Activated CD4-positive, CD25-positive, alpha-beta regulatory T cell treated with anti-CD3 and anti-CD28 coated beads, Interleukin-2, amount 50 U/mL, for 16 hours (primary cell): ENCODE measurements around the gene SDC1.
"Not testable (repeated sequence)": the region's sequence is repeated elsewhere in the genome, so short reads cannot be mapped to it uniquely, and the experiment has no call there.

Experiments
- DNase-seq: peaks from one replicate; pipeline ENCODE4 v3.0.0-alpha.2; 2020; ENCODE audit warnings: low read depth, low spot score

SDC1 gene, protein sequence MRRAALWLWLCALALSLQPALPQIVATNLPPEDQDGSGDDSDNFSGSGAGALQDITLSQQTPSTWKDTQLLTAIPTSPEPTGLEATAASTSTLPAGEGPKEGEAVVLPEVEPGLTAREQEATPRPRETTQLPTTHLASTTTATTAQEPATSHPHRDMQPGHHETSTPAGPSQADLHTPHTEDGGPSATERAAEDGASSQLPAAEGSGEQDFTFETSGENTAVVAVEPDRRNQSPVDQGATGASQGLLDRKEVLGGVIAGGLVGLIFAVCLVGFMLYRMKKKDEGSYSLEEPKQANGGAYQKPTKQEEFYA

DNA sequence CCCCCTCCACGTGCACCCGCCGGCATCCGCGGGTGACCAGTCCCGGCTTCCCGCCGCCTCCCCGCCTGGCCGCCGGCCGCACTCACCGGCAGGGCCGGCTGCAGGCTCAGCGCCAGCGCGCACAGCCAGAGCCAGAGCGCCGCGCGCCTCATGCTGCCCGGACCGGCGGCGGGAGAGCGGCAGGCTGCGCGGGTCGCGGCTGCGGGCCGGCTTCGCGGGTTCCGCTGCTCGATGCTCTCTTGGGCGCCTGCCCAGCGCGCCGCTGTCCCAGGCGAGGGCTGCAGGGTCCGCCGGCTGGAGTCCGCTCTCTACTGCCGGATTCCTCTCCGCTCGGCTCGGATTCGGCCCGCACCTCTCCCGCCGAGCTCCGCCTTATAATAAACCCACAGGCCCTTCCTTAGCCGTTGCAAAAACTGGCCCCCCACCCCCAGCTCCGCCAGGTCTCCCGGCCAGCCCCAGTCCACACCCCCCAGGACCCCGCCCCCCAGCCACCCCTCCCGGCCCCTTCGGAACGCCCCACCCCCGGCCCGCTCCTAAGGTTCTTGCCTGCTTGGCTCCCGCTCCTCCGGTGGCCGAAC, at the start of gene SDC1:
TSS of gene SDC1 (minus strand) at position 415 of the 578 bp plus-strand sequence. CDS start at position 152, 263 bp downstream.
- DNase-seq: no peak

DNA sequence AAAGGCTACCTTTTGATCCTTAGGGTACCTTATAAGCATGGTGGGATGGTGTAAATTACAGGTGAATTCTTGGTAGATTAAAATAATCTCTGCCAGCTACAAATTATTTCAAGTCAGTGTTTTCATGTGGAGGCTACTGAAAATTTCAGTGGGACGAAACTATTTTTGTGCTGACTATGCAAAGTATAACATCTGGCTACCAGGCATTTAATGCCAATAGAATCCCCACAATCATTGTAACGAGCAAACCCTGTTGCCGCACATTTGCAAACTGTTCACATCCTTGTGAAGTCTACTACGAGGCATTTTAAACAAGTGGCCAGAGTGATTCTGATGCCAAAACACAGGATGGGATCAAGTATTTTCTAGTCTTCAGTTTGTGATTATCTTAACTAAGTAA, 48.1 kb upstream of the SDC1 start:
- DNase-seq: no peak

DNA sequence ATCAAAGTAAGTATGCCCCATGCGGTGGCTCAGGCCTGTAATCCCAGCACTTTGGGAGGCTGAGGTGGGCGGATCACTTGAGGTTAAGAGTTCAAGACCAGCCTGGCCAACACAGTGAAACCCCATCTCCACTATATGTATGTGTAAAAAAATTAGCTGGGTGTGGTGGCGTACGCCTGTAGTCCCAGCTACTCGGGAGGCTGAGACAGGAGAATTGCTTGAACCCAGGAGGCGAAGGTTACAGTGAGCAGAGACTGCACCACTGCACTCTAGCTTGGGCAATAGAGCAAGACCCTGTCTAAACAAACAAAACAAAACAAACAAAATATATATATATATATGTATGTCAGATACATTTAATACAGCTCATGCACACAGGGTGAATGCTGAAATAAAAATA, 43.4 kb upstream of the SDC1 start:
- not testable (repeated sequence) for DNase-seq

DNA sequence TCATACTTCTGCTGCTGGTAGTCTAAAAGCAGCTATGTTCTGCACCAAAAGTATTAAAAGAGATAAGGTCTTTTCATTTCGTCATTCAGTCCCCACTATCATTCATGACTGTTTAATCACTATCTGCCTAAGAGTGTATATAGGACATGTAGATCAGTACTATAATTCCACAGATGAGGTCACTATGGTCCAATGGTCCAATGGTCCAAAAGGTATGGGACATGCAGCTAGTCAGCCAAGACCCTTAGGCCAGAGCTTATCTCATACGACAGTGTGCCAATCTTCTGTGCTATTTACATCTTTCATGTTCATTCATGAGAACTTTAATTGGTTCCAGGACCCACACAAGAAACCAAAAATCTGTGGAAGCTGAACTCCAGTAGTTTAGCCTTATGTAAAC, 42.6 kb upstream of the SDC1 start:
- DNase-seq: no peak

DNA sequence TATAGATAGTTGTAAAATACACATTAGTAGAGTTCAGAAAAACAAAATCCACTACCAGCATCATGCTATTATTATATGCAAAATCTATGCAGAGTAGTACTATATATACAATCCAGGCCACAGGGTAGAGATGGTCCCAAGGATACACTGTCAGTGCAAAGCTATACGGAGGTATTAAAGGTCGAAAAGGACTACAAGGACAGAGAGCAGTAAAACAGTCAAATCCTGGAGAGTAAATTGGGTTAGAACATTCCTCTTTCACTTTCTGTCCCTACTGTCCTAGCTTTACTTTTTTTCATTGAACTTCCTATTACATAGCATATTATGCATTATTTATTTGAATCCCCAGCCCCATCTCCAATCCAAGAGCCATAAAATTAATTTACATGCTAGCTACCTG, 39.7 kb upstream of the SDC1 start:
- no peak for DNase-seq

DNA sequence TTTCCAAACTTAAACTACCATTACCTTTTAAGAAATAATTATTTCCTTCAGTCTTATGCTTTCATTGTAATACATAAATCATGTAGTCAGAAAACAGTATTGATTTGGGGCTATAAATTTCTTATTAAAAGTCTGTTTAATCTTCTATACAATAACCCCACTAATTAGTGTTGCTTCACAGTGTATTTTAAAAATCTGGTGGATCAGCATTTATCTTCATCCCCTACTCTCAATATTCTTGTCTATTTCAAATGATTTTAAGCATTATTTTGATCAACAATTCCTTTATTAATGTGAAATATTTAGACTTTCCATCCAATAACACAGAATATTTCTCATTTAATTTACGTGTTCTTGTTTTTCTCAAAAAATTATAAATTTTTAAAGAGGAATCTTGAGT, 32.5 kb upstream of the SDC1 start:
- DNase-seq: no peak

DNA sequence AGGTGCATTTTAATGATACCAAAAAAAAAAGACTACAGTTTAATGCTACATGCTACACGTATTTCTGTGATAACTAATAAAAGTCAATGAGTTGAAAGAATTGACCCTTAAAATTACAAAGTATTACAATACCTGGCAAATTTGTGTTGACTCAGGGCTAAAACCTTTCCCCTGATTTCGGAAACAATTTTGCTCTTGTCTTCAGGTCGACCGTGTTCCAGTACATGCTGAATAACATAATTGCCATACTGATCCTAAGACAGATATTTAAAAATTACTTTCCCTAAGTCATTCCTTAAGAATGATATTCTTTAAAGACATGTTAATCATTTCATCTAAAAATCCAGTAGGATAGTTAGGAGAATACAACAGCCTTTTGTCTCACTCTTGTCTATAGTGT, 29.8 kb upstream of the SDC1 start:
- no peak for DNase-seq

DNA sequence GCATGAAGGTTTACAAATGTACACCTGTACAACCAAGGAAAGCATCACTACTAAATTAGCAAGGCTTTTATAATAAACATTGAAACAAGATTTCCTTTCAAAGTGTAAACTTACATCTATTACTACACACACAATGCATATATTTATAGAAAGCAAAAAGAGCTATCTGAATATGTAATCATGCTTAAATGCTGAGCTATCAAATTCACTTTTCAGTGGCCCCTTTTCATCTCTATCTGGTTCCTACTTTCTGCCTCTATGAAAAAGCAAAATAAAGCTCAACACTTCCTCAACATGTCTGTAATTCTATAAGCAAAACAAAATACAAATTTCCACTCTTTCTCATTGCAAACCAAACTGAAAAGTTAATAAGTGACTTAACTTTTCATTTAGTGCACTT, 25.5 kb upstream of the SDC1 start:
- no peak for DNase-seq

DNA sequence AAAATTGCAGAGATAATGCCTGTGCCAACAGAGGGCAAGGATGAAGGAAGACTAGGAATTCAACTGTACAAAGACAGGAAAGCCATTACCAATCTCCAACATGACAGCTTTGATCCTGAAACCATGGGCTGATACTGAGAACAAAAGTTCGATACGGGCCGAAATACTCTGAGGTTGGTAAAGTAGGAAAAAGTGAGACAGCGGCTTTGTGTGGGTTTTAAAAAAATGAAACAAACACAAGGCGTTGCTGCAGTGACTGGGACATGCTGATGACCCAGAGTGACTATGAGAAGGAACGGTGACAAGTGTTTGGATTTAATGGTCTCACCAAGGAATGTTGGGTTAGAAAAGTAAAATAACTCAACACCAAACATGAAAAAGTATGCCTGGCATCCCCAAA, 24.2 kb upstream of the SDC1 start:
- DNase-seq: no peak

DNA sequence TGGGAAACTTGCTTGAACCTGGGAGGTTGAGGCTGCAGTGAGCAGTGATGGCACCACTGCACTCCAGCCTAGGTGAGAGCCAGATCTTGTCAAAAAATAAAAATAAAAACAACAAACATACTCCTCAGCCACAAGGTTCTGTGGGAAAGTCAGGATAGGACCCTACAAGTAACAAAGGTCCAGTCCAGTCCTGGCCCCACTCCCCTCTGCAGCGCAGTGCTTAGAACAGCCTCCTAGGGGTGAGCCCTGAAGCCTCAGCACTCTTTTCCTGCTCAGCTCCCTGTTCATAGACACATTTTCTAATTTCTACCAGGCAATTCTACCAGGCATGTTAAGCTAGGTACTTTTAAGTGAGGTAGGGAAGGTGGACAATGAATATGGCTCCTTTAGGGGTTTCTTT, 22.2 kb upstream of the SDC1 start:
- DNase-seq: no peak

DNA sequence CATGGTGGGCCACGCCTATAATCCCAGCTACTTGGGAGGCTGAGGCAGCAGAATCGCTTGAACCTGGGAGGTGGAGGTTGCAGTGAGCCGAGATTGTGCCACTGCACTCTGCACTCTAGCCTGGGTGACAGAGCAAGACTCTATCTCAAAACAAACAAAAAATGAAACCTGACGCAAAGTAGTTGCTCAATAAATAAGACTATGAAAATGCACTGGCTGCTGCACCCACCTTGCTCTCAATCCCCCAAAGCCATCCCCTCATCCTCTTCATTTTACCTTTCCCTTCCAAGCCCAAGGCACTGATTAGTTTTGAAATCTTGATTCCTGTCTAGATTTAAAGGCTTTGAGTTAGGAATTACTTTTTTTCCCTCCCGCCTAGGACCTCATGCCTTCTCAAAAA, 18.7 kb upstream of the SDC1 start:
- not testable (repeated sequence) for DNase-seq

DNA sequence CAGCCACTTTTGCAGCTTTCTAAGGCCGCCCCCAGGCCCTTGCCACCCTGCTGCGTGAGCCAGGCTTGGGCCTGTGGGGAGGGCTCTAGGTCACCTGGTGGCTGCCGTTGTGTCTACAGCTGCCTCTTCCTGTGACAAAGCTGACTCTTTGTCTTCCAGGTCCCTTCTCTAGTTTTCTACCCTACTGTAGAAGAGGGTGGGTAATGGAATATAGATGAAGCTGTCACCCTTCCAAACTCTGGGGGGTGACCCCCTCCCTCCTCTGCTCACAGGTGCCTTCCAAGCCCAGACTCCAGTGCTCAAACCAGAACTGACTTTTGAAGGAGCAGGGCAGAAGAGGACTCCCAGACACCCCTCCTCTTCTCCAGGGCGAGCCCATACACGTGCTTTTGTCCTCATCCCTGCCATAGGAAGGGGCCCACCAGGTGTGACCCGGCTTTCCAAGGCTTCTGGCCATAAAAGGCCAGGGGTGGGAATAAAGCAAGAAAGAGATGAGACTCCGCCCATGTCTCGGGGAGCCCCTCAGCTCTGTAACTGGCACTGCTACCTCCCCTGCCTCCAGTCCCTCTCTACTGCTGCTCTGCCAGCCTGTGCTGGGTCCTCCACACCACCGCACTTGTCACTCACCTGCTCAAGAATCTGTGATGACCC, 17.9 kb upstream of the SDC1 start:
- DNase-seq: no peak

DNA sequence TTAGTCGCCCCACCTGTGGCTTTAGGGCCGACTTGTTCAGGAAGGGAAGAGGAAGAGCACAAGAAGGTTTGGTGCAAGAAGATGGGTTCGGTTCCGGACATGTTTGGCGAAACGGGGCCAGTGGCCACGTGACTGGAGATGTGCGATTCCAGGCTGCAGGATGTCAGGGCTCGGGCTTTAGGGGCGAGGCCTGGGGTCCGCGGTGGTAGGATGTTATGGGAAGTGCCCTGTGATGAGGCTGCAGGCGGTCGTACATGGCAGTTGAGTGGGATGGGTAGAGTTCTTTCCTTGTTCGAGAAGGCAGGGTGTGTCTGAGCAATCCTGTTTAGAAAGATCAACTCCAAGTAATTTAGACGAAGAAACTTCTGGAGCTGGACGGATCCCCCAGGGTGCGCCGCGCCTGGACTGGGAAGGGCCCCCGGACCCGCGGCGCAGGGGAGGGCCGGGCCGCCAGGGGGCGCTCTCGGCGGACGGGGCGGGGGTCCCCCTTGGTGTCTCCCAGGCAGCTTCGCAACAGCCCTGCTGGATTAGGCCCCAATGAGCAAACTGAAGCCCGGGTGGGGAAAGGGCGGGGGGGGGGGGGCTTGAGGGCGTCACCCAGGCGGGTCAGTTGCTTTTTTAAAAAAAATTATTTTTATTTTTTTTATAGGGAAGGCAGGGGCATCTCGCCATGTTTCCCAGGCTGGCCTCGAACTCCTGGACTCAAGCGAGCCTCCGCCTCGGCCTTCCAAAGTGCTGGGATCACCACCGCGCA, 17.2 kb upstream of the SDC1 start:
- DNase-seq: no peak

DNA sequence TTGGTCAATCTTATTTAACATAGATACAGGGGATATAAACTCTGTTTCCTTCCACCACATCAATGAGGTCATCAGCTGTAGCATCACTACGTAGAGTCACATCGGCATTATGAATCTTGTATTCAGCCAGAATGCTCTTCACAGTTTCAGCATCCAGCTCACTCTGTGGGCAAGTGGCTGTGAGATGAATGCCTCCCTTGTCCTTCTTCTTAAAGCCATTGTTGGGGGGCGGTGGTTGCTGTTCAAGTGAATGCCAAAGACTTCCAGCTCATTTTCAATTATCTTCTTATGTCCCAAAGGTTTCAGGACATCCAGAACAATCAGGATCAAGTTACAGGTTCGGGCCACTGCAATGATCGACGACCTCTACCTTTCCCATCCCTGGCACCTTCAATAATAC, 15.4 kb upstream of the SDC1 start:
- not testable (repeated sequence) for DNase-seq

DNA sequence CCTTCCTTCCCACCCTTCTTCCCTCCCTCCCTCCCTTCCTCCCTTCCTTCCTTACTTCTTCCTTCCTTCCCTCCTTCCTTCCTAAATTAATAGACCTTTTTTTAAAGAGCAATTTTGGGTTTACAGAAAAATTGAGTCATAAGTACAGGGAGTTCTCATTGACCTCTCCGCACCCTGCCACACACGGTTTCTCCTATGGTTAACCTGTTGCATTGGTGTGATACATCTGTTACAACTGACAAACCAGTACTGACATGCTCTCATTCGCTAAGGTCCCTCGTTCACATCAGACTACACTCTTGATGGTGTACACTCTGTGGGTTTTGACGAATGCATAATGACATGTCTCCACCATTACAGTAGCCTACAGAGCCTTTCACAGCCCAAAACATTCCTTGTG, 11.6 kb upstream of the SDC1 start:
- no peak for DNase-seq

DNA sequence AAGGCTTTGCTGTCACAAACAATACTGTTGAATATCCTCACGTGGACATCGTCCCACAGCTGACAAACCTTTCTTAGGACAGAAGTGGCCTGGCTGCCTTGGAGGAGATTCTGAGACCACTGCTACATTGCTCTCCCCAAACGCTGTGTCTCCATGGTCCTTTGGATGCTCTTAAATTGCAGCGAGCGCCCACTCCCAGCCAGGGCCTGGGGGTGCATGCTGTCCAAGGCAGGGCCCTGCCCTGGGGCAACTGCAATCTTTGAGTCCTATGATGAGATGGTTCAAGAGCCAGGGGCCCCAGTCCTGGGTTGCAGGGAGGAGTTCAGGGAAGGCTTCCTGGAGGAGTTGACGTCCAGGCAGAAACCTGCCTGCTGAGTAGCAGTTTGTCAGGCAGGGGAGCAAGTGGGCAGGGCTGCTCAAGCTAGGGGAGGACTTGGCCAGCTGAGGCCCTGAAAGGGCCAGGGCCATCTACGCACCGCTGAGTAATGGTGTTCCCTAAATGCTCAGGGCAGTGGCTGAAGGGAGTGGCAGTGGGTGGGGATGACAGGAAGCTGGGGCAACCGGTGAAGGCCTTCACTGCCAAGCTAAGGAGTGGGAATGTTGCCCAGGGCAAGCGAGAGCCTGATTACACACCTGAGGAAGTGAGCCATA, 10.8 kb upstream of the SDC1 start:
- no peak for DNase-seq

DNA sequence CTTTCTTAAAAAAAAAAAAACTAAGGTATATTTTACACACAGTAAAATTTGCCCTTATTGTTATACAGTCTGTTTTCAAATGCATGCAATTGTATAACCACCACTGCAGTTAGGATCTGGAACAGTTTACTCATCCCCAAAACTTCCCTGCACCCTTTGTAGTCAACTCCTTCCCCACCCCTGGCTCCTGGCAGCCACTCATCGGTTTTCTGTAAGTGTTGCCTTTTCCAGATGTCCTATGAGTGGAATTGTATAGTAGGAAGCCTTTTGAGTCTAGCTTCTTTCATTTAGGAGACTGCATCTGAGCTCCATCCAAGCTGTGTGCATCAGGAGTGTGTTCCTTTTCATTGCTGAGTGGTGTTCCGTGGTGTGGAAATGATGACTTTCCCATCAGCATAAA, 9.7 kb upstream of the SDC1 start:
- not testable (repeated sequence) for DNase-seq

DNA sequence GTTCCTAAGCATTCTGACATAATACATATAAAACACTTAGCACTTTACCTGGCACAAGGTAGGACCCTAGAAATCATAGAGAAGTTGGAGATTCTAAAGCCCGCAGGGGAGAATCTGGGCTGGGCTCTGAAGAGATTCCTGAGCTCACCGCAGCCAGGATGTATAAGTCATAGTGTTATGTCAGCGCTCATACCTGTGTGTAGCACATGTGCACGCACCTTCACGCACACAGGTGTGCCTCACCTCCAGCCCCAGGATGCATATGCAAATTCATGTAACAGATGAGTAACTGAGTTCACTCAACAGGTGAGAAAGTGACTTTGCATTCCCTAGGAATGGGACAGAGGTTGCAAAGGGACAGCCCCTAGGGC, 7.9 kb upstream of the SDC1 start:
- DNase-seq: no peak

DNA sequence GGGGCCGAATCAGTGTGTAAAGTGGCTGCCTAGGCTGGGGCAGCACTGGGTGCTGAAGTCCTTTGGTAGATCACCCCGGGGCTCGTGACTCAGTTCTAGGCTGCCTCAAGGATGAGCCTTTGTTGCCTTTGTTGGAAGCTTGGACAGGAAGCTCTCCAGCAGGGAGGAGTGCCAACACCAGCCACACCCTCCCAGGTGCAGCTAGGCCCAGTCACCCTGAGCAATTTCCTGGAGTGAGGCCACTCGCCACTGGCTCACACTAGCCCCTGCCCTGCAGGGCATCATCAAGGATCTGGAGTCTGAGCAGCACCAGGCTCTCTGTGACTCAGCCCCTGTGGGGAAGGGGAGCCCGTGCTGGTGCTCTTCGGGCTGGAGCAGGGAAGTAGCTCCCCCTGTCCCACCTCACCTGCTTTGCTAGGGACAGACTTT, 6.7 kb upstream of the SDC1 start:
- DNase-seq: no peak

DNA sequence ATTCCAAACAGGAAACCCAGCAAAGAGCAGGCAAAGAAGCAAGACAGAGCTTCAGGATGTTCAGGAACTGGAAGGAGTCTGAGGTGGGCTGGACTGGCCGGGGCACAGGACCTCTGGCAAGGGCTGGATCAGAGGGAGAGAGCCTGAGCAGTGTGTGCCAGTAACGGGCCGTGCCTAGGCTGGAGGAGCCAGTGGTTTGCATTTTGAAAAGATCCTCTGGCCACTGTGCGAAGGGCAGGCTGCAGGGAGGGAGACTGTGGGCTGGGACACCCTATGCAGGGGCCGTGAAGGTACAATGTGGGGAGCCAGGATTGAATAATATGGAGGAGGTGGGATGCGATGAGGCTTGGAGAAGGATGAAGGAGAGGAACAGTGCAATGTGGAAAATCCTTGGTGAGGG, 6.2 kb upstream of the SDC1 start:
- DNase-seq: no peak

DNA sequence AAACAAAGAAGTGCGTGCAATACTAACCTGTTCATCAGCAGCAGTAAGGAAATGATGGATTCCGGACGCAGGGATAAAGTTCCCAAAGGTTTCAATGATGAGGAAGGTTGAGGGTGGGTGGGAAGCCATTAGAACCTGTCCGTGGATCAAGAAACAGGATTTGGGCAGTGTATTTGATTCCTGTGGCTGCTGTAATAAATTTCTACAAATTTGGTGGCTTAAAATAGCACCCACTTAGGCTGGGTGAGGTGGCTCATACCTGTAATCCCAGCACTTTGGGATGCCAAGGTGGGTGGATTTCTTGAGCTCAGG, 5.1 kb upstream of the SDC1 start:
- no peak for DNase-seq
